Limb (tissue), 2 donors: ENCODE measurements around the gene CNBD2.
"Not testable (repeated sequence)": the region's sequence is repeated elsewhere in the genome, so short reads cannot be mapped to it uniquely, and the experiment has no call there.

Source experiments
- DNase-seq, 2 donors: peaks; one replicate each; pipeline ENCODE4 v3.0.0-alpha.2; 2016; ENCODE audit errors: extremely low spot score in 2 of 2

The CNBD2 gene

DNA sequence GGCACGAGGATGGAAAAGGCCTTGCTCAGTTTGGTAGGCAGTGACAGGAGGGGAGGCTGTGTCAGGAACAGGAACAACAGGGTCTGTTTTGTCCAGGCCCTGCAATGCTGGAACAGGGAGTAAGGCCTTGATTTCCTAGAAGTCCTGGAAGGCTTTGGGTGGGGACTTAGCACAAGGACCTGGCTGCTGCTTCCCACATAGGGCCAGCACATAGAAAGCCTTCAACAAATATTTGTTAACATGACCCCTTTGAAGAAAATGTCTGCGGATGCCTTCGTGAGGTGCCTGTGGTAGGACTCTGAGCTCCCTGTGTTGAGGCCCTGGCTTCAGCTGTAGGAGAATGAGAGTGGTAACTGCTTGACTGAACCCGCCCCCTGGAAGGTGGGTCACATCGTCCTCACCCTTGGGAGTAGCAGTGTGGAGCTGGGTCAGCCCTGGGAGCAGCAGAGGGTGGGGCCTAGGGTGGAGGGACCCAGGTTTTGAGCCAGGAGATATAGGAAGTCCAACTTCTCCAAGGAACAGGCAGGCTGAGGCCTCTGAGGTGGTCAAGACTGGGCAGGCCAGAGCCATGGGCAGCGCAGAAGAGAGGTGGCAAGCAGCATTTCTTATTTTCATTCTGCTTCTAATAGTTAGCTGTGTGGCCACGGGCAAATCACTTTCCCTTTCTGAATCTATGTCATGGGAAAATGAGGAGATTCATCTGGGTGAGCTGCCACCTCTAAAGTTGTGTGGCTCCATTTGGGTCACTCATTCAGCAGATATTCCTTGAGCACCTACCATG lies 50.0 kb downstream of the CNBD2 start:
- DNase-seq, result no peak

- not testable (repeated sequence) for DNase-seq
These were observed 57.7 kb downstream of the CNBD2 start for GRCh38 chr20:36026131-36026530.

- DNase-seq, result no peak
These were observed 59.9 kb downstream of the CNBD2 start for GRCh38 chr20:36028106-36028808.

DNA sequence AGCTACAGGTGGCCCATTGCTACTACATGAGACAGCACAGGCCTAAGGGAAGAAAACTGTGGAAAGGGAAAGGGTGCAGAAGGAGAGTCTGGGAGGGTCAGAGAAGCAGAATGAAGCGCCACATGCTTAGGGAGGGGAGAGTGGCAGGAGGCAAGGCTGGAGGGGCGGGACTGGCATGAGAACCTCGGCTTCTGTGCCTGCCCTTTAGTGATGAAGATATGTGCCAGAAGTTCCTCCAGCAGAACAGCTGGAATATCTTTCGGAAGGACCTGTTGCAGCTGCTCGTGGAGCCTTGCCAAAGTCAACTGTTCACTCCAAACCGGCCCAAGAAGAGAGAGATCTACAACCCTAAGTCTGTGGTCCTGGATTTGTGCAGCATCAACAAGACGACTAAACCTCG lies 61.8 kb downstream of the CNBD2 start:
- peak; percentile 48 to 74 for DNase-seq

DNA sequence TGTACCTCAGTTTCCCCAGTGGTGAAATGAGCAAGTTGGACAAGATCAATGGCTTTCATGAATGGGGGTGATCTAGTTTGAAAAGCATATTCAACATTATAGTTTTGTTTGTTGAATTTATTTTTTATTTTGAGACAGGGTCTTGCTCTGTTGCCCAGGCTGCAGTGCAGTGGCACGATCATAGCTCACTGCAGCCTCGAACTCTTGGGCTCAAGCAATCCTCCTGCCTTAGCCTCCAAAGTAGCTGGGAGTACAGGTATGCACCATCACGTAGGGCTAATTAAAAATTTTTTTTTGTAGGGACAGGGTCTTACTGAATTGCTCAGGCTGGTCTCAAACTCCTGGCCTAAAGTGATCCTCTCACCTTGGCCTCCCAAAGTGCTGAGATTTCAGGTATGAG lies 63.4 kb downstream of the CNBD2 start:
- no peak for DNase-seq

GRCh38 chr20:36034875-36035274 lies 66.5 kb downstream of the CNBD2 start:
- no peak for DNase-seq

- DNase-seq, result no peak
These were observed 67.4 kb downstream of the CNBD2 start for GRCh38 chr20:36035745-36036144.

GRCh38 chr20:36036688-36037087 lies 68.3 kb downstream of the CNBD2 start:
- no peak for DNase-seq

DNA sequence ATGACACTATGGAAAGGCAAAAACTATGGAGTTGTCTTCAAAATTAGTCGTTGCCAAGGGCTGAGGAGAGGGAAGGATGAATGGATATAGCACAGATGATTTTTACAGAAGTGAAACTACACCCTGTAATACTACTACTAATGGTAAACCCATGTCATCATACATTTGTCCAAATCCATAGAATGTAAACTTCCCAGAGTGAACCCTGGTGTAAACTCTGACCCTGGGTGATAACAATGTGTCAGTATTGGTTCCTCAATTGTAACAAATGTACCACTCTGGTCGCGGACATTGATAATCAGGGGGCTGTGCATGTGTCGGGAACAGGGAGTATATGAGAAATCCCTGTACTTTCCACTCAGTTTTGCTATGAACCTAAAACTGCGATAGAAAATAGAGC lies 72.2 kb downstream of the CNBD2 start:
- no peak for DNase-seq

GRCh38 chr20:36043441-36043840 lies 75.1 kb downstream of the CNBD2 start:
- no peak for DNase-seq

DNA sequence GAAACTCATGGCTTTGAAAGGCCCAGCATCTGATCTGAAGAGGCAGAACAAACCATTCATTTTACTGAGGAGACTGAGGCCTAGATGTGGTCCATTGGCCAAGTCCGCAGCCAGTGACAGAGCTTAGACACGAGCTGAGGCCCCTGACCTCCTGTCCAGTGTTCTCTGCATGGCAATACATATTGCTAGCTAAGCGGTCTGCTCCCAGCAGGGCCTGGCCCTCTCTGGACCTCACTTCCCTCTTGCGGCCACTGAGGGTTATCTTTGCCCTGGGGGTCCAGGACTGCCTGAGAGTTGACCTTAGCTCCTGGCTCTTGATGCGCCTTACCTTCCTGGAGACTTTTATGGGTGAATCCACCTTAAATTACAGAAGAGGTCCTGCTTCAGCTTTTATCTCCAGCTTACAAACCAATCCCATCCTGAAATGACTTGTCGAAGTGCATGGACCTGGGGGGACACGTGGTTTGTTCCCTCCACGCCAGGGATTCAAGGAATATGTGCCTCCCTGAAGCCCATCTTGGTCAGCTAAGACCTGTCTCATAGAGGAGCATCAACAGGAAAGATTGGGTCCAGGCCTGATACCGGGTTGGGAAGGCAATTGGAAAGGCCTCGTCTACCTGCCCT lies 75.6 kb downstream of the CNBD2 start:
- no peak for DNase-seq

DNA sequence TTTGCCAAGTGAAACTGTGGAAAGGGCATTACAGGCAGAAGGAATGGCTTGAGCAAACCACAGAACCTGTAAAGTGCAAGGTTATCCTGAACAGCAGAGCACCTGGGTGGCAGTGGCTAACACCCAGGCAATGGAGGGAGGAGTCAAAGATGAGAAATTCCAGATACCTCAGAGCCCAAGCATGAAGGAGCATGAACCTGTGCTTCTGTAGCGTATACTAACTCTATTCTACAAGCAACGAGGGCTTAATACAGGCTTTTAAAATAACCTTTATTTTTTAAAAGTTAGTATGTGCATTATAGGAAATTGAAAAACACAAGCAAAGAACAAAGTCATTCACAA lies 77.0 kb downstream of the CNBD2 start:
- DNase-seq, result no peak

GRCh38 chr20:36046073-36046798 lies 77.8 kb downstream of the CNBD2 start:
- not testable (repeated sequence) for DNase-seq

DNA sequence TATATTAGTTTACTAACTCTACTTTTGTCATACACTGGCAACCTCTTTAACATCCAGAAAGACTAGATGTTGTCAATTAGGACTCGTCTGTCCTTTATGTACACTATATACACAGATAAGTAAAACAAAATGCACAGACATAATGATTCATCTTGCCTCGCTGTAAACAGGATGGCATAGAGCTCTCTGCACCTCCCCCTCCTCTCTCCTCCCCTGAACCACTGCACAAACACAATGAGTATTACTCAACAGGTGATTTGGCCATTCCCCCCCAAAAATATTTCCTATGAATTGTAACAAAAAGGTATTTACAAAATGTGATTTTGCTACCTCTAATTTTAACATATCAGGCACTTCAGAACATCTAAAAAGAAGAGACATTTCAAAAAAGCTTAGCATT lies 81.0 kb downstream of the CNBD2 start:
- DNase-seq, result not testable (repeated sequence)

DNA sequence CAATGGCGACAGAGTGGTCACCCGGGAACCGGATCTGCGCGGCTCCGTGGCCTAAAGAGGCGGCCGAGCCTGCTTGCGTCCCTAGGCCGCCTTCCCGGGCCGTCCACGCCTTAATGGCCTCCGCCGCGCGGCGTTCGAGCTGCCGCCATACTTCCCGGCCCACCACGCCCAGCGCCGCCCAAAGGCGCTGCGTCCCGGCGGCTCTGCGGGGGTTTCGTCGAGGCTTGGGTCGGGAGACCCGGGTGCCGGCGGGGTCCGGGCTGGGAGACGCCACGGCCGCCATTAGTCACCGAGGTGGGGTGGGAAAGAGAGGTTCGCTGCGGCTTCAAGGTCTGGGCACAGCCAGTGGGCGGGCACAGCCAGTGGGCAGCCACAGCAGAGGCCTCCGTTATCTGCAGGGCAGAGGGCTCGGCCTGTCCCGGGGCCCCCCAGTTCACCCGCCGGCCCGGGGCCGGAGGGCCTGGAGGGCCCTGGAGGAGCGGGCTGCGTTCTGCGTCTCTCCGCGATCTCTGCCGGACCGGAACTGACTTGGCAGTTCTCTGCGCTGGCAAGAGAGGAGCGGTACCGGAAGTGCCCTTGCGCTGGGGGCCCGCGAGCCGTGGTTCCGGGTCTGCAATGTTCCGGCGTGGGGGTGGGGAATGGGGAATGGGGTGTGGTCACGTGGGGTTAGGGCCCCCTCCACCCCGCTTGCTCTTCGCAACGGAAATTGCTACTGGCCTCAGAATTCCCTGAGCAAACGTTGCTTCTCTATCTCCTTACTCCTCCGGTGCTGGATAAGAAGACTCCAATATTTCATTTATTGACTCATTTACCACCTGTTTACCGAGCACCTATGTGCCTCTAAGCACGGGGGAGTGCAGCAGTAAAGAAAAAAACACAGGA lies 82.3 kb downstream of the CNBD2 start:
- peak; percentile 89 to 94 for DNase-seq

DNA sequence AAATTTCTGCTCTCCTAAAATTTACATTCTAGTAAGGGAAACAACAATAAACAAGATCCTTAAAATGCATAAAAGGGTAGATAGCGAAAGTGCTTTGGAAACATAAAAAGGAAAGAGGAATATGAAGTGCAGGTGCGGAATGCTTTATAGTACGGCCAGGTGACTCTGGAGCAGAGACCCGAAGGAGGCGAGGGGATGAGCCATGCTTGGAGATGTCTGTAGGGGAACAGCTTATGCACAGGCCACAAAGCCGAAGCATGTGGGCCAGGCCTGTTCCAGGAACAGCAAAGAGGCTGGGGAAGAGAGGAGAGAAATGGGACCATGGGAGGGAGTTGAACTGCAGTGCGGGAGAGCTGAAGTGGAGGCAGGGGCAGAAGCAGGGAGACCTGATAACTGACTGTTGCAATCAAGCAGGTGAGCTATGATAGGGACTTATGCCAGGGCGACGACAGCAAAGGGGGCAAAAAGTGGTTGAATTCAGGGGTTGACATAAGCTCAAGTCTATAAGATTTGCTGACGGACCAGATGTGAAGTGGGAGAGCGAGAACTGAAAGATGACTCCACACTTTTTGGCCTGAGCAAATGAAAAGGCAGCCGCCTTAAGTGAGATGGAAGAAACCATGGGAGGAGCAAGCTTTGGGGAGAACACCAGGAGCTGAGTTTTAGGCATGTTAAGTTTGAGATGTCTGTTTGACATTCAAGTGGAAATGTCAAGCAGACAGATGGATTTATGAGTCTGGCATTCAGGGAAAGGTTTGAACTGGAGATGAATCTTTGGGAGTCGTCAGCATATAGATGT lies 83.1 kb downstream of the CNBD2 start:
- no peak for DNase-seq

DNA sequence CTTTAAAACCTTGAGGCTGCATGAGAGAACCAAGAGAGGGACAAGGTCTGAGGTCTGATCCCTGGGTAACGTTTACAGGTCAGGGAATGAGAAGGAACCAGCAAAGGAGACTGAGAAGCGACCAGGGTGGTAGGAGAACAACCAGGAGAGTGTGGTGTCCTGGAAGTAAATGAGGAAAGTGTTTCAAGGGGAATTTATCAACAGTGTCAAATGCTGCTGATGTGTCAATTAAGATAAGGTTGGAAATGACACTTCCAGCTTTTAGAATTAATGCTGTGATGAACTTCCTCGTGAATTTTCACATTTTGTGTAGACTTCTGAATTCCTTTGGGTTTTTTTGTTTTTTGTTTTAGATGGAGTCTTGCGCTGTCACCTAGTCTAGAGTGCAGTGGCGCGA lies 83.7 kb downstream of the CNBD2 start:
- DNase-seq, result no peak

- not testable (repeated sequence) for DNase-seq
These were observed 85.6 kb downstream of the CNBD2 start for GRCh38 chr20:36053863-36054518.

DNA sequence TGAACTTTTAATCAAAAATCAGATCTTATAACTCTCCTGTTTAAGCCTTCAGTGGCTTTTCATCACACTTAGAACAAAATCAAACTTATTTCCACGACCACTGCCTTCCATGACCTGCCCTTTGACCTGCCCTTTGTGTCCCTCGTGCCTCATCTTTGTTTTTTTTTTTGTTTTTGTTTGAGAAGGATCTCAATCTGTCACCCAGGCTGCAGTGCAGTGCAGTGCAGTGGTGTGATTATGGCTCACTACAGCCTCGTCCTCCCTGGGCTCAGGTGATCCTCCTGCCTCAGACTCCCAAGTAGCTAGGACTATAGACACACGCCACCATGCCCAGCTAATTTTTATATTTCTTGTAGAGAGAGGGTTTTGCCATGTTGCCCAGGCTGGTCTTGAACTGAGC lies 86.8 kb downstream of the CNBD2 start:
- no peak for DNase-seq

DNA sequence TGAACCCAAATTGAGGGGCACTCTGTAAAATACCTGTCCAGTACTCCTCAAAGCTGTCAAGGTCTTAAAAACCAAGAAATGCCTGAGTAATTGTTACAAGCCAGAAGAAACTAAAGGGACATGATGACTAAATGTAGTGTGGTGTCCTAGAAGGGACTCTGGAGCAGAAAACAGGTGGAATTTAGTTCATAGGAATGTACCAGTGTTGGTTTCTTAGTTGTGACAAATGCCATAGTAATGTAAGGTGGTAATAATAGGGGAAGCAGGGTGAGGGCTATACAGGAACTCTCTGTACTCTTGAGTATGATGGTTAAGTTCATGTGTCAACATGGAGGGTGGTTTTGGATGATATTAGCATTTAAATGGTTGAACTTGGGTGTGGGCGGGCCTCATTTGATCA lies 92.3 kb downstream of the CNBD2 start:
- DNase-seq, result no peak
